ENCODE data around the gene RBM28.

Gene RBM28

DNA sequence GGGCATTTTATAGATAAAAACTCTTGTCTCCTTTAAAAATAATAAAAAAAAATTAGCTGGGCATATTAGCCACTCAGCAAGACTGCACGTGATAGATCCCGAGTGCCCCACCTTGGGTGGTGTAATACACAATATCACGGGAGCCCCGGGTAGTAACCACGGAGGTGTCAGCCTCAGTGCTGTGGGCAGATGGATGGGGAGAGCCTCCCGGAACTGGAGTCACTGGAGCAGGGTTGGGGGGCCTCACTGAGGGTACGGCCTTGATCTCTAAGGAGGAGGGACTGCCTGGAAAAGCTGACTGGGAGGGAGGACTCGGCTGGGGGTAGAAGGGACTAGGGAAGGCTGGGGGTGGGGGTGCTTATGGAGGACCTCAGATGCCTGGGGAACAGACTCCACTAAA, 90.0 kb downstream of the RBM28 start:
- no peak for DNase-seq

GRCh38 chr7:128251337-128251736, 92.4 kb downstream of the RBM28 start:
- no peak for DNase-seq
